Panc1 (cell line): ENCODE results near the gene SENP7.

Source experiments
- CTCF ChIP-seq: fragments of 450-650 bp; IDR thresholded peaks from 2 replicates; pipeline ENCODE4 v1.5.1; 2017; ENCODE audit warnings: mild to moderate bottlenecking
- TF ChIP-seq, protein P1 (sequence below), 2 experiments: IDR thresholded peaks; 2 replicates each; pipeline ENCODE4 v1.6.1; 2011 to 2012; ENCODE audit warnings: low read depth in 2 of 2, control low read depth in 1 of 2, low read length in 1 of 2, mild to moderate bottlenecking in 1 of 2, moderate library complexity in 1 of 2; ENCODE audit not compliant: insufficient read depth in 1 of 2

DNA sequence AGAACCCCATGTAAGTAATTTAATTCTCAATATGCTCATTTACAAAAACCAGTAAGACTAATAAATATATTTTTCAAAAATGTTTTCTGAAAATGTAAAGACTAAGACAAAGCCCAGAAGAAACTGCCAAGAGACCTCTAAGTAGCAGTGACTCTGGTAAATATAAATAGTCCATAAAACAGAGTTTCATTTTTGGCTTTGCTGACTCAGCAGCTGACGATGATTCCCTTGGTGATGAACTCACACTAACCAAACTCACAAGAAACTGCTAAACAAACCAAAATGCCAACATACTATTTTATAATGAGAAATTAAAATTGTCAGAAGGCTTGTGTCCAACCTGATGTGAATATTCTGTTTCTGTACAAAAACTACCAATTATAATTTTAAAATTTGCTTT is 161.2 kb downstream of the SENP7 start:
- TF ChIP-seq CTCF: no peak
- TF ChIP-seq, protein P1, sequence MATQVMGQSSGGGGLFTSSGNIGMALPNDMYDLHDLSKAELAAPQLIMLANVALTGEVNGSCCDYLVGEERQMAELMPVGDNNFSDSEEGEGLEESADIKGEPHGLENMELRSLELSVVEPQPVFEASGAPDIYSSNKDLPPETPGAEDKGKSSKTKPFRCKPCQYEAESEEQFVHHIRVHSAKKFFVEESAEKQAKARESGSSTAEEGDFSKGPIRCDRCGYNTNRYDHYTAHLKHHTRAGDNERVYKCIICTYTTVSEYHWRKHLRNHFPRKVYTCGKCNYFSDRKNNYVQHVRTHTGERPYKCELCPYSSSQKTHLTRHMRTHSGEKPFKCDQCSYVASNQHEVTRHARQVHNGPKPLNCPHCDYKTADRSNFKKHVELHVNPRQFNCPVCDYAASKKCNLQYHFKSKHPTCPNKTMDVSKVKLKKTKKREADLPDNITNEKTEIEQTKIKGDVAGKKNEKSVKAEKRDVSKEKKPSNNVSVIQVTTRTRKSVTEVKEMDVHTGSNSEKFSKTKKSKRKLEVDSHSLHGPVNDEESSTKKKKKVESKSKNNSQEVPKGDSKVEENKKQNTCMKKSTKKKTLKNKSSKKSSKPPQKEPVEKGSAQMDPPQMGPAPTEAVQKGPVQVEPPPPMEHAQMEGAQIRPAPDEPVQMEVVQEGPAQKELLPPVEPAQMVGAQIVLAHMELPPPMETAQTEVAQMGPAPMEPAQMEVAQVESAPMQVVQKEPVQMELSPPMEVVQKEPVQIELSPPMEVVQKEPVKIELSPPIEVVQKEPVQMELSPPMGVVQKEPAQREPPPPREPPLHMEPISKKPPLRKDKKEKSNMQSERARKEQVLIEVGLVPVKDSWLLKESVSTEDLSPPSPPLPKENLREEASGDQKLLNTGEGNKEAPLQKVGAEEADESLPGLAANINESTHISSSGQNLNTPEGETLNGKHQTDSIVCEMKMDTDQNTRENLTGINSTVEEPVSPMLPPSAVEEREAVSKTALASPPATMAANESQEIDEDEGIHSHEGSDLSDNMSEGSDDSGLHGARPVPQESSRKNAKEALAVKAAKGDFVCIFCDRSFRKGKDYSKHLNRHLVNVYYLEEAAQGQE (IDR thresholded peaks at IDR 0.05; ENCODE audit: insufficient read depth in 1 of 2, low read depth in 2 of 2, low read length in 1 of 2): no peak
